H1 (cell line): ENCODE measurements around the gene DAP. TPM values are rescaled to one million over a fixed set of nuclear protein-coding genes. Genes with fewer than 3 reads are reported as not detected.
A peak's percentile ranks its signal among the peaks of the same experiment; 100 is the strongest.

Experiments
- CTCF ChIA-PET: fragments of 300-600 bp; sonication (Branson Sonifier 250); formaldehyde crosslinking; loops from one replicate; lab custom pipeline; 2021; ENCODE audit not compliant: partially characterized antibody; lab: Charles Lee
- POLR2A ChIA-PET: fragments of 300-600 bp; sonication (Branson Sonifier 250); formaldehyde crosslinking; loops from one replicate; lab custom pipeline; 2021; ENCODE audit warnings: inconsistent platforms; ENCODE audit not compliant: partially characterized antibody; lab: Charles Lee
- DNase-seq, 2 experiments: peaks; one replicate each; pipeline versions ENCODE4 v3.0.0 to v3.0.0-alpha.2; 2010 to 2022; ENCODE audit warnings: low spot score in 2 of 2, low read depth in 1 of 2, mixed read lengths in 1 of 2
- FAIRE-seq: peaks from 2 replicates; lab custom pipeline; 2011; peaks lifted over from hg19 to GRCh38; lab: Jason Lieb, UNC
- H2AFZ ChIP-seq: 2 replicates; pipeline ENCODE4 v1.8.1; 2012; ENCODE audit warnings: low read length, inconsistent platforms
- H2AK5ac ChIP-seq: 2 replicates; pipeline ENCODE4 v1.6.1; 2013; ENCODE audit warnings: low read depth, low read length
- H2BK120ac ChIP-seq: replicated peaks from 2 replicates; pipeline ENCODE3; 2013; ENCODE audit warnings: low read depth, low read length, inconsistent platforms
- H2BK12ac ChIP-seq: 2 replicates; pipeline ENCODE4 v1.6.1; 2013; ENCODE audit warnings: low read depth, low read length
- H2BK15ac ChIP-seq: 2 replicates; pipeline ENCODE4 v1.6.1; 2013; ENCODE audit warnings: low read length
- H2BK20ac ChIP-seq: 2 replicates; pipeline ENCODE4 v1.6.1; 2013; ENCODE audit warnings: low read length
- H2BK5ac ChIP-seq: 2 replicates; pipeline ENCODE4 v1.6.1; 2013; ENCODE audit warnings: low read depth, low read length
- H3K14ac ChIP-seq: 2 replicates; pipeline ENCODE4 v1.6.1; 2013; ENCODE audit warnings: inconsistent platforms; ENCODE audit not compliant: insufficient read length
- H3K18ac ChIP-seq: 2 replicates; pipeline ENCODE4 v1.6.1; 2013; ENCODE audit warnings: low read length; ENCODE audit errors: extremely low read depth
- H3K23ac ChIP-seq: 2 replicates; pipeline ENCODE4 v1.6.1; 2013; ENCODE audit warnings: inconsistent platforms; ENCODE audit not compliant: insufficient read length
- H3K23me2 ChIP-seq: 2 replicates; pipeline ENCODE4 v1.6.1; 2013; ENCODE audit warnings: low read depth, low read length
- H3K27ac ChIP-seq: 2 replicates; pipeline ENCODE4 v1.6.1; 2011; ENCODE audit warnings: low read depth, low read length, inconsistent platforms
- H3K27me3 ChIP-seq, 4 experiments: replicated peaks in 1 of 4; 1 replicate in 1 of 4; 2 replicates in 3 of 4; pipeline versions ENCODE4 v1.6.1 to v1.8.1; 2011 to 2013; ENCODE audit warnings: low read length in 3 of 4, mild to moderate bottlenecking in 3 of 4, inconsistent platforms in 2 of 4, mixed read lengths in 2 of 4, moderate library complexity in 1 of 4; ENCODE audit not compliant: control insufficient read depth in 3 of 4, insufficient read depth in 3 of 4; ENCODE audit errors: extremely low read depth in 1 of 4
- H3K36me3 ChIP-seq, 4 experiments: 2 replicates each; pipeline versions ENCODE4 v1.6.1 to v1.8.1; 2011 to 2013; ENCODE audit warnings: mild to moderate bottlenecking in 4 of 4, low read length in 3 of 4, moderate library complexity in 2 of 4, control low read depth in 1 of 4, inconsistent platforms in 1 of 4; ENCODE audit not compliant: insufficient read depth in 4 of 4, control insufficient read depth in 2 of 4
- H3K4ac ChIP-seq: replicated peaks from 2 replicates; pipeline ENCODE3; 2013; ENCODE audit warnings: low read length, low read depth, mixed read lengths, inconsistent platforms; ENCODE audit not compliant: insufficient read length
- H3K4me1 ChIP-seq, 4 experiments: replicated peaks in 1 of 4; 1 replicate in 1 of 4; 2 replicates in 3 of 4; pipeline versions ENCODE4 v1.6.1 to v1.8.1; 2011 to 2013; ENCODE audit warnings: low read length in 3 of 4, inconsistent platforms in 2 of 4, mixed read lengths in 1 of 4; ENCODE audit not compliant: insufficient read depth in 4 of 4, control insufficient read depth in 3 of 4
- H3K4me2 ChIP-seq, 2 experiments: 2 replicates each; pipeline versions ENCODE4 v1.6.1 to v1.8.1; 2011 to 2013; ENCODE audit warnings: low read depth in 2 of 2, low read length in 2 of 2, control low read depth in 1 of 2, inconsistent platforms in 1 of 2, mild to moderate bottlenecking in 1 of 2; ENCODE audit not compliant: insufficient read depth in 1 of 2
- H3K4me3 ChIP-seq, 4 experiments: fragments of 200-600, 300-600 bp in 1 of 4; sonication (generic), shearing (Covaris generic), sonication (Bioruptor Twin) in 1 of 4; 2 replicates each; pipeline versions ENCODE4 v1.5.1 to v1.8.1; 2011 to 2016; ENCODE audit warnings: low read length in 4 of 4, low read depth in 3 of 4, control low read depth in 2 of 4, inconsistent platforms in 2 of 4, mild to moderate bottlenecking in 2 of 4, mixed read lengths in 1 of 4, moderate library complexity in 1 of 4; ENCODE audit not compliant: insufficient read depth in 2 of 4; ENCODE audit errors: extremely low read depth in 1 of 4
- H3K56ac ChIP-seq: replicated peaks from 2 replicates; pipeline ENCODE3; 2013; ENCODE audit warnings: low read depth, mild to moderate bottlenecking, mixed read lengths, low read length, inconsistent platforms; ENCODE audit not compliant: insufficient read length
- H3K79me1 ChIP-seq: 2 replicates; pipeline ENCODE4 v1.6.1; 2013; ENCODE audit warnings: low read depth, low read length, control low read depth
- H3K79me2 ChIP-seq, 2 experiments: 2 replicates each; pipeline versions ENCODE4 v1.6.1 to v1.8.1; 2012 to 2013; ENCODE audit warnings: low read length in 2 of 2, mild to moderate bottlenecking in 2 of 2, inconsistent platforms in 1 of 2; ENCODE audit not compliant: insufficient read depth in 2 of 2, control insufficient read depth in 1 of 2
- H3K9ac ChIP-seq, 4 experiments: replicated peaks in 1 of 4; 1 replicate in 1 of 4; 2 replicates in 3 of 4; pipeline versions ENCODE4 v1.6.1 to v1.8.1; 2011 to 2013; ENCODE audit warnings: low read depth in 3 of 4, low read length in 3 of 4, control low read depth in 2 of 4, mild to moderate bottlenecking in 2 of 4, moderate library complexity in 2 of 4, inconsistent platforms in 1 of 4; ENCODE audit errors: extremely low read depth in 1 of 4
- H3K9me3 ChIP-seq, 2 experiments: 2 replicates each; pipeline versions ENCODE4 v1.6.1 to v1.8.1; 2012 to 2013; ENCODE audit warnings: mild to moderate bottlenecking in 2 of 2, moderate library complexity in 2 of 2, control low read depth in 1 of 2, inconsistent platforms in 1 of 2, low read depth in 1 of 2, low read length in 1 of 2, mixed read lengths in 1 of 2; ENCODE audit not compliant: insufficient read depth in 2 of 2
- H4K20me1 ChIP-seq, 2 experiments: replicated peaks in 1 of 2; 2 replicates each; pipeline versions ENCODE3 to v1.8.1; 2011 to 2013; ENCODE audit warnings: inconsistent platforms in 2 of 2, low read length in 2 of 2, mild to moderate bottlenecking in 1 of 2; ENCODE audit not compliant: insufficient read depth in 2 of 2, control insufficient read depth in 1 of 2
- H4K5ac ChIP-seq: 2 replicates; pipeline ENCODE4 v1.6.1; 2013; ENCODE audit warnings: low read length, low read depth, mixed read lengths, inconsistent platforms; ENCODE audit not compliant: insufficient read length
- H4K8ac ChIP-seq: 2 replicates; pipeline ENCODE4 v1.8.0; 2013; ENCODE audit warnings: mild to moderate bottlenecking, moderate library complexity, low read length, inconsistent platforms; ENCODE audit not compliant: insufficient read depth; ENCODE audit errors: extremely low read depth
- H4K91ac ChIP-seq: replicated peaks from 2 replicates; pipeline ENCODE3; 2013; ENCODE audit warnings: low read length, mixed read lengths, inconsistent platforms; ENCODE audit not compliant: insufficient read length
- JUND ChIP-seq: IDR thresholded peaks from 2 replicates; pipeline ENCODE4 v1.6.1; 2011; ENCODE audit warnings: mild to moderate bottlenecking, improper control_type of control experiment, low read length
- KDM5A ChIP-seq: fragments of 200-600 bp; IDR thresholded peaks from 2 replicates; pipeline ENCODE4 v1.7.1; 2012; ENCODE audit warnings: mild to moderate bottlenecking, low read length, inconsistent platforms, mixed read lengths
- WGBS, 2 experiments: shearing (Covaris generic) in 1 of 2; methylation state at CpG; one replicate each; pipeline versions ENCODE4 v1.1.6 to v1.1.7; 2013 to 2015; ENCODE audit warnings: low lambda C conversion rate in 2 of 2, mixed read lengths in 2 of 2, inconsistent platforms in 1 of 2, low coverage in 1 of 2, missing lambda C conversion rate in 1 of 2; ENCODE audit not compliant: insufficient replicate concordance in 2 of 2, insufficient coverage in 1 of 2, insufficient read length in 1 of 2; ENCODE audit errors: extremely low coverage in 1 of 2, missing lambda C conversion rate in 1 of 2; 5-methylcytosine and 5-hydroxymethylcytosine counted together
- polyA plus RNA-seq, 7 experiments: library from polyadenylated mRNA; depleted of rRNA in 3 of 7; stranded (reverse) in 5 of 7; unstranded in 2 of 7; fragments of >200 nt in 5 of 7; fragments of 200-250 nt in 2 of 7; gene quantifications; 1 replicate in 5 of 7; 2 replicates in 1 of 7; 4 replicates in 1 of 7; pipeline versions ENCODE4 v1.2.1 to v1.2.3, GENCODE V29; 2011 to 2013; ENCODE audit warnings: missing spikeins in 2 of 7, mixed read lengths in 2 of 7
- total RNA-seq: library from RNA; stranded (reverse); fragmentation: NEBNext Ultra II Directional; extraction: Animal tissue kit (Norgen Biotek cat#: 25700); gene quantifications from 2 replicates; pipeline ENCODE4 v1.2.1, GENCODE V29; 2021

Gene DAP
- total and polyA plus RNA-seq, 2 of the 8 experiments (the other 6 are each of a cell fraction or from before 2014, with no cell fraction given): 26.2 to 44.4 TPM

GRCh38 chr5:10663489-10664179, 97.4 kb downstream of the DAP start:
- H3K23me2 ChIP-seq: no peaks in the 10 kb centered on the region
- no peak overlapping the region for H4K5ac ChIP-seq
- H2BK15ac ChIP-seq: no peak overlapping the region
- peak overlapping the region; percentile 53; the same call in 1 of the 2 replicates for H3K18ac ChIP-seq
- no peak overlapping the region for H4K91ac ChIP-seq
- H2BK12ac ChIP-seq: no peak overlapping the region
- no peak overlapping the region for H3K56ac ChIP-seq
- no peak for FAIRE-seq
- no peaks in the 10 kb centered on the region for H3K9me3 ChIP-seq
- H3K27ac ChIP-seq: no peak overlapping the region
- H2BK120ac ChIP-seq: no peak overlapping the region
- H3K4me3 ChIP-seq: no peak overlapping the region
- ChIA-PET POLR2A (interaction anchor here (1.2 to 1.5 kb wide), 2 partner anchors 10 to 12 kb away, joined by 3 read pairs; no protein-coding TSS in a partner anchor), CTCF (interaction anchor here (0.6 to 1.6 kb wide), 5 partner anchors 15 to 208 kb away, joined by 3 to 5 read pairs (median 5); no protein-coding TSS in a partner anchor)
- no peak overlapping the region for H3K4ac ChIP-seq
- H4K20me1 ChIP-seq: no peaks in the 10 kb centered on the region
- 0 out of 2 replicates have a peak overlapping the region, but pooled peaks have one; percentile 32 for H2BK20ac ChIP-seq
- H3K14ac ChIP-seq: no peak overlapping the region
- WGBS, 2 experiments: 87% methylated on average over 13 of the region's 13 CpGs; no CpG with 5 or more reads in 1 of the 2 experiments
- no peak for DNase-seq
- H2BK5ac ChIP-seq: no peak overlapping the region
- no peaks in the 10 kb centered on the region for H3K36me3 ChIP-seq
- no peak for TF ChIP-seq KDM5A
- TF ChIP-seq JUND: 0 out of 2 replicates have a peak, but pooled peaks have one; percentile 62
- H4K8ac ChIP-seq: no peak overlapping the region
- H2AK5ac ChIP-seq: no peak overlapping the region
- H3K4me1 ChIP-seq: peaks cover 4 to 12% (median 10%) of the 10 kb centered on the region in 4 experiments; a peak in 4 of 7 replicates
- H3K27me3 ChIP-seq: no peaks in the 10 kb centered on the region
- H3K4me2 ChIP-seq: no peak overlapping the region
- H3K9ac ChIP-seq: no peak overlapping the region
- H2AFZ ChIP-seq: peak overlapping the region; percentile 6; the same call in 1 of the 2 replicates
- H3K79me2 ChIP-seq: no peaks in the 10 kb centered on the region
- no peak overlapping the region for H3K23ac ChIP-seq
- no peaks in the 10 kb centered on the region for H3K79me1 ChIP-seq
